Mucosa of gallbladder (tissue), 1 donor: ENCODE data around the gene ZNF467. TPM values are rescaled to one million over a fixed set of nuclear protein-coding genes. Genes with fewer than 3 reads are reported as not detected.
A peak's percentile ranks its signal among the peaks of the same experiment; 100 is the strongest.

Source experiments
- DNase-seq: peaks from one replicate; pipeline ENCODE4 v3.0.0-alpha.2; 2020; ENCODE audit warnings: low spot score
- total RNA-seq: library from RNA; stranded (reverse); gene quantifications from one replicate; pipeline ENCODE4 v1.2.1, GENCODE V29; 2021
- donor health status: DM: no; HTN: no; CAD: no.

Gene ZNF467
- total RNA-seq, 1 donor from 2014 or later: 31.1 TPM

- DNase-seq: no peak
These were observed 23.1 kb downstream of the ZNF467 start for GRCh38 chr7:149750122-149750845.

- peak; percentile 44 for DNase-seq
These were observed 25.1 kb downstream of the ZNF467 start for GRCh38 chr7:149748076-149748874.

GRCh38 chr7:149743476-149744255 is 29.7 kb downstream of the ZNF467 start:
- DNase-seq: no peak

- peak; percentile 70 for DNase-seq
These were observed 31.2 kb downstream of the ZNF467 start for GRCh38 chr7:149742075-149742701.

DNA sequence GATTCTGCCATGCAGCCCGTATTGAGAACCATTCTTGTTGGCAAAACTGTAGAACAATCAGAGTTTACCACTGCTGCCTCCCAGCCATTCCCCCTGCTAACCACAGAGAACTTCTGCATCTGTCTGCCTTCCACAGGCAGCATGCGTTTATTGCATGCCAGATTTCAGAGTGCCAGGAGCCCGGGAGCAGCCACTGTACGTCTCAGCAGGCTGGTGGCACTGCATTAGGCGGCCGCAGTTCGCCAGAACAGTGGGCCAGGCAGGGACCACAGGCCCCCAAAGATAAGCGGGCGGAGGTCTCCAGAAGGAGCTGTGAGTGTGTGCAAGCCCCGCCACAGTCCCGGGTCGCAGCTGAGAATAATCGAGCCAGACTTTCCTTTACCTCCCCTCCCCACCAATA is 31.8 kb downstream of the ZNF467 start:
- DNase-seq: no peak

GRCh38 chr7:149736478-149737360 is 36.7 kb downstream of the ZNF467 start:
- no peak for DNase-seq

DNA sequence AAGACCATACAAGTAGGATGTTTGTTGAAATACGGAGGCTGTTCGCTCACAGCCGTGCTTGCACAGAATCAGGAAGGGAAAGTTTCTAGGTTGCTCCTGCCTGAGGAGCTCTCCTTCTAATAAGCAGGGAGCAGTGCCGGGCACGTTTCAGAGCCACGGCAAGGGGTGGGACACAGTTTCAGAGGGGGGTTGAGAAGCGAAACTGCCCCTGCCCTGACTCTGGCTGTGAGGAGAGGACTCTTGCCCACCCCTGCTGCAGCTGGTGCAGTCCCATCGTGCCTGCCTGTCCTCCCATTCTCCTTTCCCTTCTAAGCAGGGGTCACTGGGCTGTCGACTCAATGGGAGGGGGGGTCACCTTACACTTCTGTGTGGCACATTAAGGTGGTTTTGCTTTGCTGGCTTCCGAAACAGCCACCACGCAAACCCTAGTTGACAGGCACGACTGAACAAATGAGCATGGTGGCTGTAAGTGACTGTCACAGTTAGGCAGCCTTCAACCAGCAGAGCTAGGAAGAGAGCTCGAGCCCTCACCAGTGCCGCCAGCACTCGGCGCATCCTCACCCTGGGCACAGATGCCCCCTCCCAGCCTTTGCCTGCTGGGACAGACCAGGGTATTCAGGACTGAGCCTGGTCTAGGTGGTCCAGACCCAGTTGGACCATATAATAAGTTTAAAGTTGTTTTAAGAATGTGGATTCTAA is 37.5 kb downstream of the ZNF467 start:
- DNase-seq: no peak

GRCh38 chr7:149735181-149735602 is 38.2 kb downstream of the ZNF467 start:
- DNase-seq: no peak

GRCh38 chr7:149734791-149735075 is 38.7 kb downstream of the ZNF467 start:
- no peak for DNase-seq

DNA sequence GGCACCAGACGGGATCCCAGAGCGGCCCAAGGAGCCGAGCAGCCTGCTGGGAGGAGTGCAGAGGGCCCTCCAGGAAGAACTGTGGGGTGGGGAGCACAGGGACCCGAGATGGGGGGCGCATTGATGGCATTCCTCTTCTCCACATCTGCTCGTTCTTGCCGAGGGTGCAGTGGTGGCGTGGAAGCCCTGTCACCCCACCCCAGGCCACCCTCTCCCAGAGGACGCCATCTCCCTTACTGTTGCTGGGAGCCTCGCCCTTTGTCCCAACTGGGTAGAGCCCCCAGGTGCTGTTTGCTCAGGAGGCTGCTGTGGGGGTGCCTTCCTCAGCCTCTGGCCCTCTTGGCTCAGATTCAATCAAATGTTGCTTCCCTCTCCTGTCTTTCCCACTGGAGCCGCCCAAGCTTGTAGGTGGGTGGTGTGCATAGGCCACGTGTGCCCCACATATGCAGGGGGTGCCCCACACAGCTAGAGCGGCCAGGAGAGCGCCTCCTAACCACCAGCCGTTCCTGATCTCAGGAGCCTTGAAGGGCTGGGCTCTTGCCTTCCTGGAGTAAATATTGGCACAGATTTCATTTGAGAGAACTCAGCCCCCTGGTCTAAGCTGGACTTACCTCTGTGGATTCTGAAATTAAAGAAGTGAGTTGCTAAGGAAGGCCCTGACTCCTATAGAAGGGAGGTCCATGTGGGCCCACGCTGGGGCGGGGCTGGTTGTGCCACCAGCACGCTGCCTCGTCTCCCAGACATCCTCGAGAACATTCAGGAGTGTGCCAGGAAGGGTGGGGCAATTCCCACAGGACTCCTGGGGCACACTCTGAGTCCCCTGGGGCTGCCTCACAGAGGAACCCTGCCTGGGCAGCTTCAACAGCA is 39.2 kb downstream of the ZNF467 start:
- no peak for DNase-seq

- DNase-seq: no peak
These were observed 40.1 kb downstream of the ZNF467 start for GRCh38 chr7:149733131-149733923.

DNA sequence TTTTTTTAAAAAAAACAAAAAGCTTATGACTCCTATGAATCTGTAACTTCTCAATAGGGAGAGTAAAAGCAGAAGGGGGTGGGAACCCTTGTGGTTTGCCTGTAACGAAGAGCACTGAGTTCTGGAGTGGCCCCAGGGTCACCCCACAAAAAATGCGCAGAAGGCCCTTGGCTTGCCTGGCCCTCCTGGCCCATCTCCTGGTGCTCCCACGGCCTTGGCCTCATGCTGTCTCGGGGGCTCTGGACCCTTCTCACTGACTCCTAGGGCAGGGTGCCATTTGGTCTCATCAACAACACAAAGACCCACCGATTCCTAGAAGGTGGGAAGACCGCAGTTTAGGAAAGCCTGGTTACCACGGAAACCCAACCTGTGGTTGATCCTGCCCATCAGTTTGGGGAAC is 40.8 kb downstream of the ZNF467 start:
- DNase-seq: no peak

- DNase-seq: no peak
These were observed 41.3 kb downstream of the ZNF467 start for GRCh38 chr7:149732111-149732561.

DNA sequence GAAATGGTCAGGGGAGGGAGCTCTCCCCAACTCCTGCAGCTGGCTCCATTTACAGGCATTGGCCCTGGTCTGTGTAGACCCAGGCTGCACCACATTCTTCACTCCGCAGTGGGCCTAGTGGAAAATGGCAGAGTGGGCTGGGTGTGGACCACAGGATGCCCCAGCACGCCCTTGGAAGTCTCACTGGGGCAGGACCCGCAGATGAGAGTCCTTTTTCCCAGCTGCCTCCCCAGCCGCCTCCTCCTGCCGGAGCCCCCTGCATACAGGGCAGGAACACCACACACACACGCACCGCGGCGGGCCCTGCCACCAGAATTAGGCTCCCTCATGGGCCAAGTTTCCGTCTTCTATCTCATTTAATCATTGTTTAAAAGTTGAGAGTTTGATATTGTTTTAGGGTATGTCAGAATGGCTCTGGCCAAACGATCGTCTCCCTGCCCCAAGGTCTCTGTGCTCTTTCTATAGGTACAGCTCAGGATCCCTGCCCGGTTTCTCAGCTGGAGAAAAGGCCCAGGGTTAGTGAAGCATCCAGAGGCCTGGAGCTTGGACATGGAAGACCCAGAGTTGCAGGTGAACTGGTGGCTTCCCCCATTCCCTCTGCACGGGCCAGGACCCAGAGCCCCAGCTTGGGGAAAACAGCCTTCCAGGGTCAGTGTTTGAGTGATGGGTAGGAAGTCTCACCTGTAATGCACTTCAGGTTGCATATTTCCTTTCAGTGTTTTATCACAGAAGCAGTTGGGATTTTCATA is 42.0 kb downstream of the ZNF467 start:
- DNase-seq: no peak

GRCh38 chr7:149729983-149730801 is 43.2 kb downstream of the ZNF467 start:
- no peak for DNase-seq

- no peak for DNase-seq
These were observed 43.8 kb downstream of the ZNF467 start for GRCh38 chr7:149729586-149729982.
